ENCODE results near the gene DELE1. TPM values are rescaled to one million over a fixed set of nuclear protein-coding genes. Genes with fewer than 3 reads are reported as not detected.

Gene DELE1
- total and polyA plus RNA-seq, 7 donors: 34.2 to 88.3 (median 52.6) TPM

DNA sequence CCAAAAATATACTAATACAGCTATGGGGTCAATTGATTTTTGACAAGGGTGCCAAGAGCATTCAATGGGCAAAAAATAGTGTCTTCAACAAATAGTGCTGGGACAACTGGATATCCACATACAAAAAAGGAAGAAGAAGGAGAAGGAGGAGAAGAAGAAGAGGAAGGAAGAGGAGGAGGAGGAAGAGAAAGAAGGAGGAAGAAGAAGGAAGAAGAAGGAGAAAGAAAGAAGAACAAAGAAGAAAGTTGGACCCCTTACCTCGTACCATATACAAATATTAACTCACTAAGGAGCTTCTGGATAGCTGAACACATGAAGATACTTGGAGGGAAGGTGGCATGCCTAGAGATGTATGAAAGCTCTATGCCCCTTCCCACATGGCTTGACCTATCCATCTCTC is 17.2 kb upstream of the DELE1 start:
- 36 to 46% methylated on average over 1 of the region's 1 CpG for WGBS, 2 donors
- H3K4me1 ChIP-seq: no peaks in the 10 kb centered on the region
- H3K9me3 ChIP-seq: no peaks in the 10 kb centered on the region
- DNase-seq: no peak
- no peaks in the 10 kb centered on the region for H3K27me3 ChIP-seq
- no peaks in the 10 kb centered on the region for H3K36me3 ChIP-seq
- no peak overlapping the region for H3K4me3 ChIP-seq
- no peak overlapping the region for H3K27ac ChIP-seq
- intact Hi-C loops (cut with DNase I): no loop called here
- TF ChIP-seq EP300 (IDR thresholded peaks at IDR 0.05) (no peak), POLR2AphosphoS5 (IDR thresholded peaks at IDR 0.05) (no peak), POLR2A (IDR thresholded peaks at IDR 0.05) (no peak)
- TF ChIP-seq, protein P1, sequence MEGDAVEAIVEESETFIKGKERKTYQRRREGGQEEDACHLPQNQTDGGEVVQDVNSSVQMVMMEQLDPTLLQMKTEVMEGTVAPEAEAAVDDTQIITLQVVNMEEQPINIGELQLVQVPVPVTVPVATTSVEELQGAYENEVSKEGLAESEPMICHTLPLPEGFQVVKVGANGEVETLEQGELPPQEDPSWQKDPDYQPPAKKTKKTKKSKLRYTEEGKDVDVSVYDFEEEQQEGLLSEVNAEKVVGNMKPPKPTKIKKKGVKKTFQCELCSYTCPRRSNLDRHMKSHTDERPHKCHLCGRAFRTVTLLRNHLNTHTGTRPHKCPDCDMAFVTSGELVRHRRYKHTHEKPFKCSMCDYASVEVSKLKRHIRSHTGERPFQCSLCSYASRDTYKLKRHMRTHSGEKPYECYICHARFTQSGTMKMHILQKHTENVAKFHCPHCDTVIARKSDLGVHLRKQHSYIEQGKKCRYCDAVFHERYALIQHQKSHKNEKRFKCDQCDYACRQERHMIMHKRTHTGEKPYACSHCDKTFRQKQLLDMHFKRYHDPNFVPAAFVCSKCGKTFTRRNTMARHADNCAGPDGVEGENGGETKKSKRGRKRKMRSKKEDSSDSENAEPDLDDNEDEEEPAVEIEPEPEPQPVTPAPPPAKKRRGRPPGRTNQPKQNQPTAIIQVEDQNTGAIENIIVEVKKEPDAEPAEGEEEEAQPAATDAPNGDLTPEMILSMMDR (IDR thresholded peaks at IDR 0.05): no peak

DNA sequence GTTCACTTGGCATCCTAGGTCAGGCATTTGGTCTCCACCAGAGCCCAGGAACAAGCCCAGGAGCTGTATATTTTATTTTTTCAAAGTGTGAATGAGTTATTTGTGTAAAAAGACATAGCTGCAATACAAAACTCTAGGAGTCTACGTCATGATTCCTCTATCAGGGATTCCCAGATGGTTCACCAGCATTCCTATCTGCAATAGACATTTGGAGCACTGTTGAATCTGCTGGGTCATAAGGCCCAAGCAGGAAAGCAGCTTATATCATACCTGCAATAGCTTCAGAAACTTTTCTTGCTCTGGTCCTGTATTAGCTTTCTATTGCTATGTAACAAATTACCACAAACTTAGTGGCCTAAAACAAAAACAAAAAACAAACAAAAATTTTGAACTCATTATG is 16.7 kb upstream of the DELE1 start:
- no peak overlapping the region for H3K4me3 ChIP-seq
- no peak for DNase-seq
- no peak overlapping the region for H3K27ac ChIP-seq
- no peaks in the 10 kb centered on the region for H3K9me3 ChIP-seq
- TF ChIP-seq POLR2AphosphoS5 (IDR thresholded peaks at IDR 0.05): no peak
- TF ChIP-seq EP300 (IDR thresholded peaks at IDR 0.05): no peak
- TF ChIP-seq, protein P1 (IDR thresholded peaks at IDR 0.05): no peak
- TF ChIP-seq POLR2A (IDR thresholded peaks at IDR 0.05): no peak
- intact Hi-C loops (cut with DNase I): no loop called here
- H3K36me3 ChIP-seq: no peaks in the 10 kb centered on the region
- no peaks in the 10 kb centered on the region for H3K27me3 ChIP-seq
- WGBS, 2 donors: 0% methylated on average over 1 of the region's 1 CpG
- H3K4me1 ChIP-seq: no peaks in the 10 kb centered on the region

DNA sequence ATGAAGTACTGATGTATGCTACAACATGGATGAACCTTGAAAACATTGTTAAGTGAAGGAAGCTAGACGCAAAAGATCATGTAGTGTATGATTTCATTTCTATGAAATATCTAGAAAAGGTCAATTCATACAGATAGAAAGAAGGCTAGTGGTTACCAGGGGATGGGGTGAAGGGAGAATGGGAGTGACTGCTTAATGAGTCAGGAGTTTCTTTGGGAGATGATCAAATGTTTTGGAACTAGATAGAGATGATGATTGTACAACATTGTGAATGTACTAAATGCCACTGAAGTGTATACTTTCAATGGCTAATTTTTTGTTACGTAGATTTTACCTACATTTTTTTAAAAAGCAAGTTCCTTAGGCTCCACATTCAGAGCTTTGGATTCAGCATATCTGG is 14.9 kb upstream of the DELE1 start:
- TF ChIP-seq POLR2AphosphoS5 (IDR thresholded peaks at IDR 0.05) (no peak), EP300 (IDR thresholded peaks at IDR 0.05) (no peak), POLR2A (IDR thresholded peaks at IDR 0.05) (no peak)
- TF ChIP-seq, protein P1 (IDR thresholded peaks at IDR 0.05): no peak
- DNase-seq: no peak
- intact Hi-C loops (cut with DNase I): no loop called here
- 91 to 98% methylated on average over 2 of the region's 2 CpGs for WGBS, 2 donors
- Histone ChIP-seq H3K4me3 (no peak overlapping the region), H3K36me3 (no peaks in the 10 kb centered on the region), H3K27ac (no peak overlapping the region), H3K9me3 (no peaks in the 10 kb centered on the region), H3K4me1 (peaks cover 0 to 7% (median 6%) of the 10 kb centered on the region in 4 donors), H3K27me3 (no peaks in the 10 kb centered on the region)

DNA sequence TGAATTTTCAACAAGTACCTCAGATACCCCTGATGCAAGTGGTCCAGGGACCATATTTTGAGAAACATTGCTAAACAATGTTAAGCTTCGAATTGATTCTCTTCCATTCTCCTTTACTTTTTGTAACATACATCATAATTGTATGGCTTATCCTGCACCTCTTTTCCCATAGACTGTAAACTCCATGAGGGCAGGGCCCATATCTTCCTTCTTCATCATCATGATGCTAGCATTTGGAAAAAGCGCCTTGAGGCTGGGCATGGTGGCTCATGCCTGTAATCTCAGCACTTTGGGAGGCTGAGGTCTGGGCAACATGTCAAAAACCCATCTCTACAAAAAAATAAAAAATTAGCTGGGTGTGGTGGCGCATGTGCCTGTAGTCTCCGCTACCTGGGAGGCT is 14.5 kb upstream of the DELE1 start:
- TF ChIP-seq EP300 (IDR thresholded peaks at IDR 0.05) (no peak), POLR2AphosphoS5 (IDR thresholded peaks at IDR 0.05) (no peak), POLR2A (IDR thresholded peaks at IDR 0.05) (no peak)
- TF ChIP-seq, protein P1 (IDR thresholded peaks at IDR 0.05): no peak
- Histone ChIP-seq H3K27me3 (no peaks in the 10 kb centered on the region), H3K27ac (no peak overlapping the region), H3K4me1 (peaks cover 0 to 11% (median 10%) of the 10 kb centered on the region in 4 donors), H3K36me3 (no peaks in the 10 kb centered on the region), H3K4me3 (no peak overlapping the region), H3K9me3 (no peaks in the 10 kb centered on the region)
- intact Hi-C loops (cut with DNase I): no loop called here
- no peak for DNase-seq
- 82 to 97% methylated on average over 4 of the region's 4 CpGs for WGBS, 2 donors

DNA sequence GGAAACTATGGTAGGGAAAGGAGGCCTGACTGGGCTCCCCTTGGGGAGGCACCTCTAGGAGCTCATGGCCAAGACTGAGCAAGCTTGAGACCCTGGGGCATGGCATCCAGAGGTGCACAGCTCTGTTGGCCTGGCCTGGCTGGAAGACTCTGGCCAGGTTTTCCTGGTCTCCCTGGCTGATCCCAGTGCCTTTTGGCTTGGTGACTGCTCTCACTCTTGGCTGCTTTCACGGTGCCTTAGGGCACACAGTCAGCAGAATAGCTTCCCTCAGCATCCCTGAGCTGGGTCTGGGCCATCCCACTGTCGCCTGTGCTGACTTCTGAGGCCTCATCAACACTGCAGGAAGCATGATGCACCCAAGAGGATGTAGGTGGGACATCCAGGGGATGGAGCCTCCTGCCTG is 13.4 kb upstream of the DELE1 start:
- intact Hi-C loops (cut with DNase I): no loop called here
- Histone ChIP-seq H3K36me3 (no peaks in the 10 kb centered on the region), H3K4me3 (no peak overlapping the region), H3K27me3 (no peaks in the 10 kb centered on the region), H3K27ac (no peak overlapping the region), H3K4me1 (peaks cover 0 to 15% (median 13%) of the 10 kb centered on the region in 4 donors), H3K9me3 (no peaks in the 10 kb centered on the region)
- no peak for TF ChIP-seq POLR2A (IDR thresholded peaks at IDR 0.05)
- no peak for TF ChIP-seq POLR2AphosphoS5 (IDR thresholded peaks at IDR 0.05)
- TF ChIP-seq, protein P1 (IDR thresholded peaks at IDR 0.05): no peak
- TF ChIP-seq EP300 (IDR thresholded peaks at IDR 0.05): no peak
- no peak for DNase-seq
- 70 to 72% methylated on average over 2 of the region's 2 CpGs for WGBS, 2 donors

Measured in sigmoid colon (tissue), 7 donors.